ENCODE results near the gene MT1M. TPM values are rescaled to one million over a fixed set of nuclear protein-coding genes. Genes with fewer than 3 reads are reported as not detected.

Gene MT1M
- total and polyA plus RNA-seq, 2 of the 8 experiments (the other 6 are each of a cell fraction or from before 2014, with no cell fraction given), result 2.1 TPM; not detected in 1

GRCh38 chr16:56617212-56618085 is 15.0 kb upstream of the MT1M start (continued):
- TF ChIP-seq CHD7 (IDR thresholded peaks at IDR 0.05; ENCODE audit: insufficient replicate concordance, low read length), result no peak
- TF ChIP-seq CHD1 (IDR thresholded peaks at IDR 0.05; ENCODE audit: low read depth, low read length), result no peak
- peak; percentile 91 for TF ChIP-seq SUZ12 (IDR thresholded peaks at IDR 0.05; ENCODE audit: low read length)
- no peak for TF ChIP-seq ATF3 (IDR thresholded peaks at IDR 0.05; ENCODE audit: insufficient read depth, low read depth, low read length)
- TF ChIP-seq CHD2 (IDR thresholded peaks at IDR 0.05; ENCODE audit: low read length), result no peak
- TF ChIP-seq ATF2 (IDR thresholded peaks at IDR 0.05; ENCODE audit: low read length), result no peak
- peak; percentile 96 for TF ChIP-seq EZH2 (IDR thresholded peaks at IDR 0.05; ENCODE audit: low read depth, low read length, severe bottlenecking)

All from H1 (cell line).